SHP77 treated with DMSO at 0.1 percent for 48 hours (cell line): ENCODE measurements around the gene CAPN5.

ENCODE experiments used
- DNase-seq: peaks from one replicate; lab custom pipeline; 2025; lab: John Stamatoyannopoulos, UW

Gene CAPN5

DNA sequence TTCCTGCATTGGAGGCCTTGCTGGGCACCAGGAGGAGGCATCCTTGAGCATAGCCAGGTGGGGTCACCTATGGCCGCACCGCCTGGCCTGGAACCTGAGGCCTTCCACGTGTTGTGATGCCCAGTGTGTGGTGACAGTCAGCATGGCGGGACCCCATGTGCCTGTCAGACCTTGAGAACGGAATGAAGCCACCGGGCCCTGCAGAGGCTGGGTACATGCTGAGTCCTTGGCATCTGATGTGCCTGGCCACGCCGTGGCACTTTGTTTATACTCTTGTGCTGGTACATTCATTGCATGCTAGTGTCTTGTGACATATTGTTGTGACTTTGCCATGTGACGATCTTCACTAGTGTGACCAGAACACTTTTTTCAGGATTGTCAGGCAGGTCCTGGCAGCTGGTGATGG, 52.8 kb downstream of the CAPN5 start:
- no peak for DNase-seq

DNA sequence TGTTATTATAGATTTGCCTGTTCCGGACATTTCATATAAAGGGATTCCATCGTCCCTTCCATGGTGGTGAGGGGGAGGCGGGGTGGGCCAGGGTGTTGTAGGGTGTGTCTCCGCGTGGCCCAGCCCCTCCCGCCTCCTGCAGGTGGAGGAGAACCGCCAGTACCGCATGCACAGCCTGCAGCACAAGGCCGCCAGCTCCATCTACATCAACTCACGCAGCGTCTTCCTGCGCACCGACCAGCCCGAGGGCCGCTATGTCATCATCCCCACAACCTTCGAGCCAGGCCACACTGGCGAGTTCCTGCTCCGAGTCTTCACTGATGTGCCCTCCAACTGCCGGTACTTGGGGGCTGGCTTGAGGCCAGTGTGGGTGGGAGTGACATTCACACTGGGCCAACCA, 53.8 kb downstream of the CAPN5 start:
- DNase-seq = no peak

DNA sequence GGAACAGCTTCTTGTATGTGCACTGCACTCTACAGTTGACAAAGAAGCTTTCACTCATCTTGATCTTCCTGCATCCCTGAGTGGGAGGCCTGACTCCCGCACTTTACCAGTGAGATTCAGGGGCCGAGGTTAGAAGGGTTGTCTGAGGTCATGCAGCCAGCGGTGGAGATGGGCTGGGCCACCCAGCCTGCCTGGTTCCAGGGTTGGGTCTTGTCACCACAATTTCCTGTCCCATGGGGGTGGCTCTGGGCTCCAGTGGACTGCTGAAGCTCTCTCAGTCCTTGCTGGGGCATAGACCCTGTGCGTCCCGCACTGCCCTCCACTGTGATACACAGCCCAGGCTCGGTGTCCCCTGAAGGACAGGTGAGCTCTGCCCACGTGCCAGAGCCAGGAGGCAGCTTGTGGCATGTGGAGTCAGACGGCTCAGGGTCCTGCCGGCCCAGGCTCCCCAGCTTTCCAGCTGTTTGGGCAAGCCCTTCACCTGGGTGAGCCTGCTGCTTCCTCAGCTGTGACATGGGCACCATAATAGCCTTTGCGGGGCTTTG, 54.4 kb downstream of the CAPN5 start:
- DNase-seq = no peak

DNA sequence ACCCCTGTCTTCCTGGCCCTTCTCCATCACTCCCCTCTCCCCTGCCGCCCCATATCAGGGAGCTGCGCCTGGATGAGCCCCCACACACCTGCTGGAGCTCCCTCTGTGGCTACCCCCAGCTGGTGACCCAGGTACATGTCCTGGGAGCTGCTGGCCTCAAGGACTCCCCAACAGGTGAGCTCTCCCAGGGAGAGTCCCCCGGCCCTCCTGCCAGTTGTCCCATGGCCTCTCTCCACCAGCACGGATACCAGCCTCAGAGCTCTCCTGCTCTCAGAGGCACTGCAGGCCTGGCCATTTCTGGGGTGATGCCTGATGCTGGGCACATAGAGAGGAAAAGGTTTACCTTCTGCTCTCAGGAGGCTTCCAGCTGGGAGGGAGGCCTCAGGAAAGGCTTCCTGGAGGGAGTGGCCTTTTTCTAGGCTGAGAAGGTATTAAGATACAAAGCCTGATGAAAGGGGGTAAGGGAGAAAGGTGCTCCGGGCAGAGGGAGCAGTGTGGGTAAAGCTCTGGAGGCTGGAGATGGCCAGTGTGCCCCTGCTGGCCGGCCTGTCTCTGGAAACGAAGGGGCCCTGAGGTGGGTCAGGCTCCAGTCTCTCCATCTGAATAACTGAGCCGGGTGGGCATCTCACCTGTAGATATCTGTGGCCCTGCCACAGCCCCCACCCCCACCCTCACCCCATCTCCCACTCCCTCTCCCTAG, 55.3 kb downstream of the CAPN5 start:
- DNase-seq = no peak

DNA sequence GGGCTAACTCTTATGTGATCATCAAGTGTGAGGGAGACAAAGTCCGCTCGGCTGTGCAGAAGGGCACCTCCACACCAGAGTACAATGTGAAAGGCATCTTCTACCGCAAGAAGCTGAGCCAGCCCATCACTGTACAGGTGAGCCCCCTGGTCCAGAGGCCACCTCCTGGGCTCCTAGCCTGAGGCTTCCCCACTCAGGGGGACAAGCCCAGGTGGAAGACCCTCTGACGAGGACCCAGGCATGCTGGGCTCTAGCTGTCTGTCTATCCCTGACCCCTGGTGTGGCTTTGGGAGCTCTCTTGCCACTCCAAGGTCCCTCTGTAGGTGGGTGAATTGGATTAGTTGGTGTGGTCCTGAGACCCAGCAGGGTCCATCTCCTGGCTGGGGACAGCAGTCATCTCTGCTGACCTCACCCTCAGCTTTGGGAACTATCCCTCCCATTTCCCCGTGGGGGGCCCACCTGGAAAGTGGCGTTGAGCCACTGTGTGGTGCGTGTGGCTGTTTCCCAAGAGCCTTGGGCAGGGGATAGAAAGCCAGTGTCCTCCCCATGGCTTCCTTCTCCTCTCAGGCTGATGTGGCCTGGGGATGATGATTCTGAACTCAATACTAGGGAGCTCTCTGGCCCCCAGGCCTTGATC, 55.9 kb downstream of the CAPN5 start:
- DNase-seq = no peak

DNA sequence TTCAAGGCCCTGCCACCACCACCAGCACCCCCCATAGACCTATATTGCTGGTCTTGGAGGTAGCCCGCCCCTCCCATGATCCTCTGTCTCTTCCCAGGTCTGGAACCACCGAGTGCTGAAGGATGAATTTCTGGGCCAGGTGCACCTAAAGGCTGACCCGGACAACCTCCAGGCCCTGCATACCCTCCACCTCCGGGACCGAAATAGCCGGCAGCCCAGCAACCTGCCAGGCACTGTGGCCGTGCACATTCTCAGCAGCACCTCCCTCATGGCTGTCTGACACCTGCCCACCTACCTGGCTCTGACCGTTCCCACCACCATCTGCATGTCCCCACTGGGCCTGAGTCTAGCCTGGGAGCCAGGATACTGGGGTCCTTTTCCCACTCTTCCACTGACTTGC, 56.8 kb downstream of the CAPN5 start:
- DNase-seq = no peak

DNA sequence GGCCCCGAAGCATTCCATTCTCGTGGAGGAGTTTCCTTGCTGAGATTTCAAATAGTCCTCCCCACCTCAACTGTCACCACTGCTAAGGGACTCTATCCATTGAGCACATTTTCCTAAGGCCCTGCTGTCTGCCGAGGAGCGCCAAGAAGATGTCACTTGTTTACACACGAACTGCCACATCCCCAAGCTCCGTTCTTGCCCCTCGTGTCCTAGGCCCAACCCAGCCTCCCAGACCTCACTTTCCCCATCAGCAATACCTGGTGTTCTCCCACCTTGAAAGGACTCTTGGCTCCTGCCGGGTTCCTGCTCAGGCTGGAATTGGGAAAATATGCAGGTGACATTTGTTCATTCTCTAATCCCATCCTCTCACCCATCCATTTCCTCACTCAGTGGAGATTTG, 57.3 kb downstream of the CAPN5 start:
- no peak for DNase-seq

DNA sequence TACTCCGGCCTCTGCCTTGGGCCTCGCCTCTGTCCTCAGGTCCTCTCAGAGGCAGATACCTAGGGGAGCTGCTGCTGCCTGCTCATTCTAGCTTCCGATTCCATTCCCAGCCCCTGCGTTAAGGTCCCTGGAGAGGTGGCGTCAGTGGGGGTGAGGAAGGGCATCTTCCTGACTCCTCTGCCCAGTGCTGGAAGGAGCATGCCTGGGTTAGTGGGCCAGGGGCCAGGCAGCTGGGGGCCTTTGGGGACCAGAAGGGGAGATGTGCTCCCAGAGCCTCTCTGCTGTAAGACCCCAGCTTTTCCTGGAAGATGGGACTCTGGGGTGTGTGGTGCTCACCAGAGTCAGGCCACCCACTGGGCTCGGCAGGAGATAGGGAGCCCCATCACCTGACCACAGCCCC, 57.7 kb downstream of the CAPN5 start:
- DNase-seq = no peak

DNA sequence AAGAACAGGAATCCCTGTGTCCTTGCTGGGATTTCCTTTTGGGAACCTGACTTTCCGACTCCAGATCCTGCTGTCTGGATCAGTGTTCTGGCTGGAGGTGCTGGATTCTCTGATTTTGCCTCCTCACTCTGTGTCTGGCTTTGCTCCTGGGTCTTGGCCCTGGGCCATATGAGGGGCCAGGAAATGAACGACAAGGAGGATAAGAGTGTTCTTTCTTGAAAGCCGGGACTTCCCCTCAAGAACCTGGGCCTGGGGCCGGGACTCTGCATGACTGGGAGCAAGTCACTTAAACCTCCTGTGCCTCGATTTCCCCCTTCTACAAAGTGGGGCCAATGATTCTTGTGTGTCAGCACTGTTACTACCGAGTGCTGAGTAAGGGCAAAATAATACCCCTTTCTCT, 58.4 kb downstream of the CAPN5 start:
- no peak for DNase-seq

DNA sequence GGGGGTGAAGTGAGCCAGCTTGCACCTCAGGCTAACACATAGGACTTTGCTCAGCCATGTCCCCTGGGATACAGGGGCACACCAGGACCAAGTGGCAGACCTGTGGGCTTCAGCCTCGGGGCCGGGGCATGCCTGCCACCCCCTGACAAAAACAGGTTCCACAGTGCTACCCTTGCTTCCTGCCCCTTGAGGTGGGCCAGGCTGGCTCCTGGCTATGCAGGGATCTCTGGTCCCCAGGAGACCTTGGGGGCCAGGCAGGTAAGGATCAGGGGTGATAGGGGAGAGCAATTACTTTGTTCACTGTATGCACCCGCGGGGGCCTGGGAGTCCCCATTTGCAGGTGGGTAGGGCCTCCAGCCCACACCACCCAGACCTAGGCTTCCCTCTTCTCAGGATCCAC, 58.9 kb downstream of the CAPN5 start:
- DNase-seq = no peak

DNA sequence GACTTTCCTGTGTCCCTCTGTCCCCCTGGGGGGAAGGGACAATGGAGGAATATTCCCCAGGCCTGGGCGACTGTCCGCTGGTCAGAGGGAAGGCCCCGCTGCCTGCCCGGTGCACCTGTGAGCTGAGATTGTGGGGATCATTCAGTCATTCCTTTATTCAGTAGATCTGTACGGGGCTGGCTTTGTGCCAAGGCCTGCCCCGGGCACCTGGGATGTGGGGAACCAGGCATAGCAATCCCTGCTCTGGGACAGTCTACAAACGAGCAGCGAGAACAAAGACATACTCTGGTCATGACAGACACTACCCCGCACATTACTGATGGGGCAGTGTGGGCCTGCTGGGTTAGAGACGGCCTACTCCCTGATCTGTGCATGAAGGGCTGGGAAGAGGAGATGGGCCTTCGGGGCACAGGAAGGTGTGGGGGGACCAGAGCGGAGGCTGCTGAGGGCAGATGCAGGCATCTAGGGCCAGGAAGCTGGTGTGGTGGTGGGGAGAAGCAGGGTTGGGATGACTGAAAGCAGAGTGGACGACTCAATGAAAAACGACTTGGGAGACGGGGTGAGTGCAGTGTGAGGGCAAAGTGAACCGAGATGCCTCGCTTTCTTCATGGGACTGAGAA, 59.5 kb downstream of the CAPN5 start:
- no peak for DNase-seq

DNA sequence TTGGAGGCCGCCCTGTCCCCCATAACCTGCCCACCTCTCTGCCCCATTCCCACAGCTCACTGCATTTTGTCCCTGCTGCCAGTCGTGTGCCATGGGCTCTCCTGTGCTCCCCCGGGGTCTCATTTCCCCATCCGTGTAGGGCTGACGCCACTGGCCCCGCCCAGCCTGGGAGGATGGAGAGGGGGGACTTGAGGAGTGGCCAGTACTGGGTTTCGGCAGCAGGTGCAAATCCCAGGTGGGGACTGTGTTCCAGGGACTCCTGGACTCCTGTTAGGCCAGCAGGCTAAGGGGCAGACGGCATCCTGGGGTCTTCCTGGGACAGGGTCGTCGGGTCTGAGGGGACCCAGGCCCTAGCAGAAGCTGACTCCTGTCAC, 60.1 kb downstream of the CAPN5 start:
- DNase-seq = no peak

DNA sequence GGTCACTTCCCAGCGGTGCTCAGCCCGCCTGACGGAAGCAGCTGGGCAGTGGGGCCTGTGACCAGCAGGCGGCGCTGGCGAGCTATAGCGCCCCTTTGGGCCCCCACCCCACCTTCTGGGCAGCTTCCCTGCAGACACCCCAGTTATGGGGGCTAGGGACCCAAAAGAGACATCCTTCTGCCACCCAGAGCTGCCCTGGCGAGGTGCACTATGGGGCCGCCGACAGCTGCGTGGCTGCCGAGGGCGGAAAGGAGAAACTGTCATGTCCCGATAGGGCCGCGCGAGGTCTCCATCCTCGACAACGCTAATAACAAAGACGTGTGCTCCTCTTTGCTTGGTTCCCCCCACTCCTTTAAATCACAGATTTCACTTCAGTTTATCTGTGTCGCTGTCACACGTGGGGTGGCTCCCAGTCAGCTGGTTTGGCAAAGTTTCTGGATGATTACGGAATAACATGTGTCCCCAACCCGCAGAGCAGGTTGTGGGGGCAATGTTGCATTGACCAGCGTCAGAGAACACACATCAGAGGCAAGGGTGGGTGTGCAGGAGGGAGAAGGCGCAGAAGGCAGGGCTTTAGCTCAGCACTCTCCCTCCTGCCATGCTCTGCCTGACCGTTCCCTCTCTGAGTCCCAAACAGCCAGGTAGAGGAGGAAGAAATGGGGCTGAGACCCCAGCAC, 60.6 kb downstream of the CAPN5 start:
- peak; percentile 26 for DNase-seq

DNA sequence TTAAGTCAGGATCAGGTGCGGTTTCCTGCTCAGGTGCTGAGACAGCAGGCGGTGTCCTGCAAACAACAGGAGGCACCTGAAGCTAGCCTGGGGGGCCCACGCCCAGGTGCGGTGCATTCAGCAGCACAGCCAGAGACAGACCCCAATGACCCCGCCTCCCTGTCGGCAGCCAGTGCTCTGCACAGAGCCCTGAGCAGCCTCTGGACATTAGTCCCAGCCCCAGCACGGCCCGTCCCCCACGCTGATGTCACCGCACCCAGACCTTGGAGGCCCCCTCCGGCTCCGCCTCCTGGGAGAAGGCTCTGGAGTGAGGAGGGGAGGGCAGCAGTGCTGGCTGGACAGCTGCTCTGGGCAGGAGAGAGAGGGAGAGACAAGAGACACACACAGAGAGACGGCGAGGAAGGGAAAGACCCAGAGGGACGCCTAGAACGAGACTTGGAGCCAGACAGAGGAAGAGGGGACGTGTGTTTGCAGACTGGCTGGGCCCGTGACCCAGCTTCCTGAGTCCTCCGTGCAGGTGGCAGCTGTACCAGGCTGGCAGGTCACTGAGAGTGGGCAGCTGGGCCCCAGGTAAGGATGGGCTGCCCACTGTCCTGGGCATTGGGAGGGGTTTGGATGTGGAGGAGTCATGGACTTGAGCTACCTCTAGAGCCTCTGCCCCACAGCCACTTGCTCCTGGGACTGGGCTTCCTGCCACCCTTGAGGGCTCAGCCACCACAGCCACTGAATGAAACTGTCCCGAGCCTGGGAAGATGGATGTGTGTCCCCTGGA, 61.3 kb downstream of the CAPN5 start, which contains the start of gene MYO7A:
Gene MYO7A, plus strand, starts transcription at position 327 of the 772 bp plus-strand sequence. CDS start 2,389 bp downstream, outside the sequence.
- peak; percentile 27 for DNase-seq

DNA sequence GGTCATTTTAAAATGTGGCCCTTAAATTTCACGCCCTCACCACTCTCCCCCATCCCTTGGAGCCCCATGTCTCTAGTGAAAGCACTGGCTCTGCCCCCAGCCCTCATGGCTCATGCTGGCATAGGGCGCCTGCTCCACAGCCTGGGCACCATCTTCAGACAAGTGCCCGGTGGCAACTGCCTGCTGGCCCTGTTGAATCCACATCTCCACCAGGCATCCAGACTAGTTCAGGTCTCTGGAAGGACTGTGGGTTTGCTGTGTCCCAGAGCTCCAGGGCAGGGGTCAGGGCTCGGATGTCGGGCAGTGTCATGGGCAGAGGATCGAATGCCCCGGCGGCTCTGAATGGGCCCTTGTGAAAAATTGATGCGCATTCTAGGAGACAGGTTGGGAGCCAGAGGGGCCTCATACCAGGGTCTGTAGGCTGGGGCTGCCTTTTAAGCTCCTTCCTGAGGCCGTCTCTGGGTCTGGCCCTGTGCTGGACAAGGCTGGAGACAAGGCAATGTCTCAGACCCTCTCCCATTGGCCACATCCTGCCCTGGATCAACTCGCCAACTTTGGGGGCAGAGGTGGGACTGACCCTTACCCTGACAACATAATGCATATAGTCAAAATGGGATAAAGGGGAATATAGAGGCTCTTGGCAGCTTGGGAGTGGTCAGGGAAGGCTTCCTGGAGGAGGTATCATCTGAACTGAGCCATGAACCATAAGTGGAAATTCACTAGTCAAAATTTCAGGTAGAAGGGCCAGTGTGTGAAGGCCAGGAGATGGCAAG, 62.5 kb downstream of the CAPN5 start:
- no peak for DNase-seq

DNA sequence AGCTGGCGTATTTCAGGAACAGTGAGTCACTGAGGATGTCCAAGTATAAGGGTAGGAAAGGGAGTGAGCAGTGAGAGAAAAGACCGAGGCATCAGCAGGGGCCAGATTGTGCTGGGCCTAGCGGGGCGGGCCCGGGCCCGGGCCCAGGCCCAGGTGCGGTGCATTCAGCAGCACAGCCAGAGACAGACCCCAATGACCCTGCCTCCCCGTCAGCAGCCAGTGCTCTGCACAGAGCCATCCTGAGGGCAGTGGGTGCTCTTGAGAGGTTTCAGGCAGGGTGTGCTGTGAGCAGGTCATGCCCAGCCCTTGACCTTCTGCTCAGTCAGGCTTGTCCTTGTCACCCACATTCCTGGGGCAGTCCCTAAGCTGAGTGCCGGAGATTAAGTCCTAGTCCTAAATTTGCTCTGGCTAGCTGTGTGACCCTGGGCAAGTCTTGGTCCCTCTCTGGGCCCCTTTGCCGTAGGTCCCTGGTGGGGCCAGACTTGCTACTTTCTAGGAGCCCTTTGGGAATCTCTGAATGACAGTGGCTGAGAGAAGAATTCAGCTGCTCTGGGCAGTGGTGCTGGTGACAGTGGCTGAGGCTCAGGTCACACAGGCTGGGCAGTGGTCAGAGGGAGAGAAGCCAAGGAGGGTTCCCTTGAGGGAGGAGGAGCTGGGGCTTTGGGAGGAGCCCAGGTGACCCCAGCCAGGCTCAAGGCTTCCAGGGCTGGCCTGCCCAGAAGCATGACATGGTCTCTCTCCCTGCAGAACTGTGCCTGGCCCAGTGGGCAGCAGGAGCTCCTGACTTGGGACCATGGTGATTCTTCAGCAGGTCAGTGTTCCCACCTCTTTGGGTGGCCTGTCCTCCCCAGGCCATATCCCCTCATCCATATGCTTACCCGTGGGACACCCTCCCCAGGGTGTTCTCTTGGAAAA, 63.3 kb downstream of the CAPN5 start:
- DNase-seq = no peak

DNA sequence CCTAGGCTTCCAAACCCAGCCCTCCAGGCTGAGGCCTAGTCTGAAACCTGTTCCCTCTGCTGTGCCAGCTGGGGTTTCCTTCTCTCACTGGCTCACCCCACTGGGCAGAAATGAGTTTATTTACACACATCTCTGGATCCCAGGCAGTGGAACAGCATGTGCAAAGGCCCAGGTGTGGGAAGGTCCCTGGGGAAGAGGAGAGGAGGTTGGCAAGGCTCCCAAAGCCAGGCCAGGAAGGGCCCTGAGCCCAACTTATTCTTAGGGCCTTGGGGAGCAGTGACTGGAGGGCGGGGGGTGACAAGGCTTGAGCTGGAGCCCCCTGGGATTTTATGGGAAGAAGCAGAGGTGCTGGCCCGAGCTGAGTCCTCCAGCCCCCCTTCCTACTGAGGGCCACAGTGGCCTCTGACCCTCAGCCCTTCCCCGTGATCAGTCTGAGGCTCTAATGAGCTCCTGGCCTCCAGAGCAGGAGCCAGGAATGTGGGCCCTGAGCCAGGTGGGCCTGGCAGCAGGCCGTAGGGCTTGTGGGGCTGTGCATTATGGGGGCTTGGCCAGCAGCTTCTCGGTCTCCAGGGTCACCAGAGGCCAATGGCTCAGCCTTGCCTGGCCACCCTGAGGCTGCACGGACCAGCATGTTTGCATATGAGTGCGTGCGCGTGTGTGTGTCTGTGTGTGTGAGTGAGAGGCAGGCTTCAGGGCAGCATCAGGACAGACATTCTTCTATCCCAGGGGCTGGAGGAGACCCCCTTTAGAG, 64.2 kb downstream of the CAPN5 start:
- DNase-seq = no peak

DNA sequence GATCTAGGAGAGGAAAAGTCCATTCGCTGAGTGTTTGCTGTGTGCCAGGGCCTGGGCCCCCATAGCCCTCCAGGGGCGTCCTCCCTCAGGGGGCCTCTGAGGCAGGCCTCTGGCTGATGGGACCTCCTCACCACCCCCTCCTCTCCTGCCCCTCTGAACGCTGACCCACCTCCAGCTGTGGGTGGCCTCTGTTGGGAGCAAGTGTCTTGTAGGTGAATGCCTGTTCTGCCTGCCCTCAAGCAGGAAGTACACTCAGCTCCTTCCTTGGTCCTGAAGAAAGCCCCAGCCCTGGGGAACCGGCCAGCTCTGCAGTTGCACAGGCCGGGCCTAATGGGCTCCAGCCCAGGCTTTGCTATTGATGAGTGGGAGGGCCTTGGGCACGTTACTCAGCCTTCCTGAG, 64.8 kb downstream of the CAPN5 start:
- DNase-seq = no peak

DNA sequence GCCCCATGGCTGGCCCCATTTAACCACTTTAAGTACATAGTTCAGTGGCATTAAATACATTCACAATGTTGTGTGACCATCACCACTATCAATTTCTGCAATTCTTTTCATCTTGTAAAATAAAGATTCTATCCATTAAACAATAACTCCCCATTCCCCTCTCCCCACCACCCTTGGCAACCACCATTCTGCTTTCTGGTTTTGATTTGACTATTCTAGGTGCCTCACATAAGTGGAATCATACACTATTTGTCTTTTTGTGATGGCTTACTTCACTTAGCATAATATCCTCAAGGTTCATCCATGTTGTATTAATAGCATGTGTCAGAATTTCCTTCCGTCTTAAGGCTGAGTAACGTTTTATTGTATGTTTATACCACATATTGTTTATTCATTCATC, 68.3 kb downstream of the CAPN5 start:
- no peak for DNase-seq
